CD4-positive, alpha-beta T cell treated with Interleukin-12 subunit alpha and Interleukin-12 subunit beta, for 1 hour (primary cell): ENCODE results near the gene SLC7A7.
A peak's percentile ranks its signal among the peaks of the same experiment; 100 is the strongest.
"Not testable (repeated sequence)": the region's sequence is repeated elsewhere in the genome, so short reads cannot be mapped to it uniquely, and the experiment has no call there.

Experiments used
- DNase-seq: peaks from one replicate; pipeline ENCODE4 v3.0.0-alpha.2; 2020

Gene SLC7A7

GRCh38 chr14:22814941-22815713 is at the start of gene SLC7A7:
Gene SLC7A7 (minus strand): TSS chr14:22815435. CDS start chr14:22813398, 2,037 bp downstream.
- DNase-seq = no peak

- no peak for DNase-seq
Measured at GRCh38 chr14:22864979-22865378, 49.7 kb upstream of the SLC7A7 start.

- DNase-seq = no peak
Measured at GRCh38 chr14:22861651-22862050, 46.4 kb upstream of the SLC7A7 start.

- DNase-seq = not testable (repeated sequence)
Measured at GRCh38 chr14:22860377-22860776, 45.1 kb upstream of the SLC7A7 start.

- DNase-seq = no peak
Measured at GRCh38 chr14:22856428-22856827, 41.2 kb upstream of the SLC7A7 start.

GRCh38 chr14:22854963-22855724 is 39.9 kb upstream of the SLC7A7 start:
- no peak for DNase-seq

- DNase-seq = not testable (repeated sequence)
Measured at GRCh38 chr14:22854296-22854695, 39.1 kb upstream of the SLC7A7 start.

GRCh38 chr14:22852940-22853767 is 37.9 kb upstream of the SLC7A7 start:
- peak; percentile 88 for DNase-seq

GRCh38 chr14:22852599-22852939 is 37.3 kb upstream of the SLC7A7 start:
- DNase-seq = no peak

- DNase-seq = not testable (repeated sequence)
Measured at GRCh38 chr14:22852178-22852577, 36.9 kb upstream of the SLC7A7 start.

- DNase-seq = no peak
Measured at GRCh38 chr14:22850944-22851764, 35.9 kb upstream of the SLC7A7 start.

GRCh38 chr14:22849212-22849819 is 34.1 kb upstream of the SLC7A7 start:
- no peak for DNase-seq

GRCh38 chr14:22848351-22849164 is 33.3 kb upstream of the SLC7A7 start:
- no peak for DNase-seq

- DNase-seq = no peak
Measured at GRCh38 chr14:22847661-22848341, 32.6 kb upstream of the SLC7A7 start.

- DNase-seq = no peak
Measured at GRCh38 chr14:22846811-22847307, 31.6 kb upstream of the SLC7A7 start.

- DNase-seq = no peak
Measured at GRCh38 chr14:22845821-22846625, 30.8 kb upstream of the SLC7A7 start.

- DNase-seq = no peak
Measured at GRCh38 chr14:22845103-22845394, 29.8 kb upstream of the SLC7A7 start.

GRCh38 chr14:22844221-22845102 is 29.2 kb upstream of the SLC7A7 start:
- no peak for DNase-seq
